ENCODE data around the gene OR56A4. TPM values are rescaled to one million over a fixed set of nuclear protein-coding genes. Genes with fewer than 3 reads are reported as not detected.

OR56A4 gene
- total and polyA plus RNA-seq, 2 of the 13 experiments (the other 11 are each of a cell fraction or from before 2014, with no cell fraction given), result not detected

- ATAC-seq (no peak), DNase-seq (ENCODE audit: low spot score) (no peak), FAIRE-seq (no peak)
- H3K4me3 ChIP-seq (replicated peaks in 1 of 3; ENCODE audit: insufficient read depth in 1 of 3, low read depth in 2 of 3, low read length in 3 of 3), result no peak overlapping the region
- no peaks in the 10 kb centered on the region for H3K4me1 ChIP-seq (ENCODE audit: insufficient read depth, low read length)
- H3K9ac ChIP-seq (ENCODE audit: insufficient read depth, low read depth, low read length), result no peak overlapping the region
- TF ChIP-seq KAT7 (CRISPR knock-in tag; IDR thresholded peaks at IDR 0.05; ENCODE audit: borderline replicate concordance), result no peak
- no peak for TF ChIP-seq FOXA3 (CRISPR knock-in tag; IDR thresholded peaks at IDR 0.05)
- TF ChIP-seq FOXC1 (CRISPR knock-in tag; IDR thresholded peaks at IDR 0.05; ENCODE audit: borderline replicate concordance), result no peak
- TF ChIP-seq ZNF678 (CRISPR knock-in tag; IDR thresholded peaks at IDR 0.05), result no peak
- no peak for TF ChIP-seq TRIM22 (IDR thresholded peaks at IDR 0.05)
- no peak for TF ChIP-seq ZNF644 (CRISPR knock-in tag; IDR thresholded peaks at IDR 0.05; ENCODE audit: low read depth)
- no peak for TF ChIP-seq SP140L (CRISPR knock-in tag; IDR thresholded peaks at IDR 0.05; ENCODE audit: borderline replicate concordance)
- TF ChIP-seq USF2 (IDR thresholded peaks at IDR 0.05; ENCODE audit: low read depth, low read length), result no peak
- TF ChIP-seq USF2 (CRISPR knock-in tag; IDR thresholded peaks at IDR 0.05; ENCODE audit: borderline replicate concordance), result no peak
- TF ChIP-seq ZNF713 (CRISPR knock-in tag; IDR thresholded peaks at IDR 0.05), result no peak
- TF ChIP-seq ZNF530 (CRISPR knock-in tag; IDR thresholded peaks at IDR 0.05; ENCODE audit: low read depth), result no peak
- TF ChIP-seq NFYB (CRISPR knock-in tag; IDR thresholded peaks at IDR 0.05), result no peak
- H3K9me3 ChIP-seq (ENCODE audit: low read length), result no peaks in the 10 kb centered on the region
- intact Hi-C loops (cut with micrococcal nuclease; ENCODE audit: unreplicated experiment), result no loop called here
- no peak overlapping the region for H3K4me2 ChIP-seq (ENCODE audit: low read depth, low read length)
- WGBS (ENCODE audit: low lambda C conversion rate), result 0% methylated on average over 1 of the region's 1 CpG
- H2AFZ ChIP-seq (ENCODE audit: low read length), result no peak overlapping the region
- no peaks in the 10 kb centered on the region for H3K36me3 ChIP-seq (replicated peaks in 1 of 2; ENCODE audit: control insufficient read depth in 1 of 2, insufficient read depth in 2 of 2, low read length in 2 of 2)
- no peaks in the 10 kb centered on the region; a peak in 1 of 5 replicates for H3K27me3 ChIP-seq (ENCODE audit: control insufficient read depth in 1 of 2, insufficient read depth in 2 of 2, low read length in 2 of 2)
- no peak overlapping the region for H3K27ac ChIP-seq (ENCODE audit: extremely low read length, insufficient read depth, low read length)
- in situ Hi-C loops (cut with HindIII; ENCODE audit: extremely low pct_ligation_motif_present, low pct_unique_long_range_greater_than_20kb), result loop anchor here (10.0 kb wide), 1 partner anchor 287 kb away; no protein-coding TSS in a partner anchor
- H4K20me1 ChIP-seq (ENCODE audit: insufficient read depth, low read length), result no peaks in the 10 kb centered on the region
- no peaks in the 10 kb centered on the region for H3K79me2 ChIP-seq (ENCODE audit: insufficient read depth, low read length)
- CTCF ChIA-PET (ENCODE audit: low intra/inter-chr PET ratio, low total read pairs), result no interaction called here
- POLR2A ChIA-PET, result no interaction called here
- no TSS peak for BruUV-seq (replicated peaks)
These were observed 20.8 kb upstream of the OR56A4 start for GRCh38 chr11:6027501-6027900.
